GM12892 (cell line): ENCODE data around the gene NAV3.

Source experiments
- POLR2A ChIP-seq: IDR thresholded peaks from 2 replicates; pipeline ENCODE4 v1.6.1; 2011; ENCODE audit warnings: low read depth, low read length, control low read depth
- POLR2AphosphoS5 ChIP-seq: IDR thresholded peaks from 2 replicates; pipeline ENCODE4 v1.6.1; 2011; ENCODE audit warnings: low read depth, low read length, control low read depth
- TAF1 ChIP-seq: IDR thresholded peaks from 2 replicates; pipeline ENCODE4 v1.6.1; 2011; ENCODE audit warnings: low read depth, mild to moderate bottlenecking, control low read depth, low read length, borderline replicate concordance

- TF ChIP-seq TAF1 (no peak), POLR2AphosphoS5 (no peak), POLR2A (no peak)
Observed at GRCh38 chr12:77995436-77996167, 164.9 kb downstream of the NAV3 start.
